ENCODE measurements around the gene MYO1B.

Gene MYO1B

GRCh38 chr2:191245046-191245868 is at the start of gene MYO1B:
MYO1B (plus strand) TSS chr2:191245404; CDS start chr2:191276896, 31,492 bp downstream.
- DNase-seq, result peak; percentile 15

GRCh38 chr2:191197096-191197495 is 48.1 kb upstream of the MYO1B start:
- DNase-seq, result no peak

GRCh38 chr2:191198271-191198670 is 46.9 kb upstream of the MYO1B start:
- DNase-seq, result no peak

- DNase-seq, result no peak
These were observed 45.2 kb upstream of the MYO1B start for GRCh38 chr2:191199929-191200512.

GRCh38 chr2:191200910-191201309 is 44.3 kb upstream of the MYO1B start:
- no peak for DNase-seq

- DNase-seq, result no peak
These were observed 42.9 kb upstream of the MYO1B start for GRCh38 chr2:191202209-191202721.

GRCh38 chr2:191202881-191203397 is 42.3 kb upstream of the MYO1B start:
- no peak for DNase-seq

- DNase-seq, result peak; percentile 52
These were observed 40.8 kb upstream of the MYO1B start for GRCh38 chr2:191204433-191204832.

- no peak for DNase-seq
These were observed 38.4 kb upstream of the MYO1B start for GRCh38 chr2:191206613-191207471.

DNA sequence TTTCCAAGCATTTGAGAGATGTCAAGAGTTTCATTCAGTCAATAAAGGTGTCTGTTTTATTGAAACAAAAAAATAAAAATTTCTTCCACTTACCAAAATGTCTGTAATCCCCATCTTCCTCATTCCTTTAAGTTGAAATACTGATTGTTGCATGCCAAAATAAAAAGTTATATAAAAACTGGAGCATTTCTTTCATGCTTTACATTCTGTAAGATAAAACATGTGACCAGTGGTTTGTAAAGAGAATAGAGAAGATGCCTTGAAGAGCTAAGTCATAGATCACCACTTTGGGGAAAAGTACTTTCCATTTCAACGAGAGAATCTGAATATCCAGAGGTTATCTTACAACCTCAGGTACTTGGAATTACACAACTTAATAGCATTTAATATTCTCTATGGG is 35.9 kb upstream of the MYO1B start:
- no peak for DNase-seq

- no peak for DNase-seq
These were observed 33.1 kb upstream of the MYO1B start for GRCh38 chr2:191212119-191212518.

DNA sequence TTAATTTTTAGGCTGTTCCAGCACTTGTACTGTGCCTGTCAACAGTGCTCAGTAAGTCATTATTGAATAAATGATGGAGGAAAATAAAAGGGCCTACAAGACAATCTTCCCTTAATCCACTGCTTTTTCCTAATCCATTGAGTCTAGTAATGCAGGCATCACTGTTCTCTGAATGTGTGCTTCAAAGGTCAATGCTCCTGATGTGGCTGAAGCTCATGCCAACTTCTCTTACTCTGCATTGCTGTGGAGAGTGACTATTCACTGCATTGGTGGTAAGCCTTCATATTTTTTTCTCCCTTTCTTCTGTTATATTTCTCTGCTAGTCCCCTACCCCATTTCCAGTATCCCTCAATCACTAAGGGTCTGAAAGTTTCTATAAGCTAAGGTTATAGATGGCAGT is 31.9 kb upstream of the MYO1B start:
- DNase-seq, result no peak

DNA sequence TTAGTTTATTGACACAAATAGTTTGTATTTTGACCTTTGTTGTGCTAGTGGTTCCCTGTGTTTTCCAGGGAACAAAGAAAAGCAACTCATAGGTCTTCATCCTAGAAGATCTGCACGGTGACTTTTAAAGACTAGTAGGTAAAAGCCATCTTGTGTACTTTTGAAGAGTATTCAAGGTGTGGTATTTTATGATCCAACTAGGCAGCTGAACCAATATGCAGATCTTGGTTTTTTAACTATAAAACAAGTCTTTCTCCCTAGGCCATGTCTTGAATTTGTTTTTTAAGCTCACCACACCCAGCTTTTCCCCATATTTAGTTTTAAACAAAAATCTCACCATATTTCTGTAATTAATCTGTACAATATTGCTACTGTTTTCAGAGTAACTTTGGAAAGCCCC is 30.0 kb upstream of the MYO1B start:
- DNase-seq, result no peak

DNA sequence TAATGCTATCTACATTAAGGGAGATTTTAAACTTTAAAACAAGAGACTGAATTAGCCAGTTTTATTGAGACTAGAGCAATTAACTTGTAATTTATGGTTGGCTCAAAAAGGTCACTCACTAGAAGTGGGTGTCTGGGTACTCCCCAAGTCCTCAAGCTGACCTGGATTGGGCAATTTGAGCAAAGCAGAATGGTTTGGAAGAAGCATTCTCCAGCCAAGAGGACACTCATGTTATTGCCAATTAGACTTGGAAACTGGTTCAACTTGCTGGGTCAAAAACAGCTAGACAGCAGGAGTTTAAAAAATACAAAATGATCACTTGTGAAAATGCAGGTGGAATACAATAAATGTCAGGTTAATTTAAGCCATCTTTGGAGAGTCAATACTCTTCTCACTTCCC is 29.5 kb upstream of the MYO1B start:
- DNase-seq, result no peak

DNA sequence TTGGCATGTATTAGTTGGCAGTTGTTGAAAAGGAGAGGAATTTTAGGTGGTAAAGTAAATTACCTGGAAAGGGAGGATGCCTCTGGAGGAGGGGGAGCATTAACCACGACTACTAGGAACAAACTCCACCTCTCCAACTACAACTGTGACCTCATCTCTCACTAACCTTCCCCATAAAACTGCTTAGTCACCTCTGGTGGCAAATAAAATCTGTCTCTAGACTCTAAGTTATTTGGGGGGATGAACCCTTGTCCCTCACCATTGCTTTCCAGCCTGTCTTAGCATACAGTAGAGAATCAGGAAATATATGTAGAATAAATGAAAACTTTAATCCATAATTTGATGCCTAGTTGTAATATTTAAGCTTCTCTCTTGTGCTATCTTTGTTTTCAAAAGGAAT is 27.6 kb upstream of the MYO1B start:
- DNase-seq, result peak; percentile 55

DNA sequence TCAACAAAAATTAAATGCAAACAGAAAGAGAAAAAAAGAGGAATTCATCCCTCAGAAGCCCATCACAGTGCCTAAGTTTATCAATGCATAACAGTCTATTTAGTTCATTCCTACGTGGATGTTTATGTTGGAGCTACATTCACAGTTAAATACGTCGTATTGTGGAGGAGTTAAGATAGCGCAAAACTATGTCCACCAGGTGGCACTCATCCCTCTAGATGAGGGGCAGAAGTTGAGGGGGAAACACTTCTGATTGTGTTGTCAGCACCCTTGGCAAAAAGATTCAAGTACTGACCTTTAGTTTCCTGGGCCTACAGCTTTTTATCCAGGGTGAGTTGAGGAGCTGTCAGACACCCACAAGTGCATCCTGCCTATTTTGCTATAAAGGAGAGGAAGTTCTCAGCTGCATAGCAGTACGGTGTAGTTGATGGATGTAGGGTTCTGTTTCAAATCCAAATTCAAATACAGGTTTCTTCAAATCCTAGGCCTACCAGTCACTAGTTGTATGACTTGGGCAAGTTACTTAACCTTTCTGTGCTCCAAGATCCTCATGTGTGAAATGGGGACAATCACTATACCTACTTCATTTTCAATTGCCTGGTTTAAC is 26.8 kb upstream of the MYO1B start:
- peak; percentile 78 for DNase-seq

- peak; percentile 32 for DNase-seq
These were observed 24.5 kb upstream of the MYO1B start for GRCh38 chr2:191220671-191221070.

GRCh38 chr2:191221666-191222065 is 23.5 kb upstream of the MYO1B start:
- no peak for DNase-seq

DNA sequence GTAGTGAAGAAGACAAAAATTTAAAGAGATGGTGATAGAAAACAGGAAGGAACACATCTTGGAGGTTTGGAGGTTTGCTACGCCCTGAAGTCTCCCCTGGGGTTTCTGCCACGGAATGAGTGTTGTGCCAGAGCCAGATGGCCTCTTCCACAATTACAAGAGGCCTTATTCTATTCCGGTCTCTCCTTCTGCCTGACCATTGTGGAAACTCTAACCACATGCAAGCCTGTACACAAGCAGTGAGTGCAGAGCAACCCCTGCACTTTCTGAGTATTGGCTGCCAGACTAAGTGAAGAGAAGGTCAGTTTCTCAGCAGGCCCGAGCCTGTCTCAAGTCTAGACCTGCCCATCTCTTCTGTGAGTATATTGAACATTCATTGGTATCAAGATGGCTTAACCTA is 22.7 kb upstream of the MYO1B start:
- no peak for DNase-seq

DNA sequence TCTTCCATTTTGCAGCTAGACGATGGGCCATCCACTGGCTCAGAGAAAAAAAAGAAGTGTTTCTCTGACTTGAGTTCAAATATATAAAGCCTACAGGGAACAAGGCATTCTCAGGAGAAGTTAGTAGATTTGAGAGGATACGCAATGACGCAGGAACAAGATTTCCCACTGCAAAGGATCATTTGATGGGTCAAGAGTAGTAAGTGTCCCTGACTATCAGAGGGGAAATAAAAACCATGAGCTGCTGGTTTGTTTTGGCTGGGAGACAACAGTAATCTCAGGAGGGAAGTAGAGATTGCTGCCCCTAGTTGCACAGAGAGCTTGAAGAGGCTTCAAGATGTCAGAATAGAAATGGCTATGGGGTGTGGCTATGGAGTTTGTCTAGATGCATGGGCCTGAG is 22.3 kb upstream of the MYO1B start:
- no peak for DNase-seq

DNA sequence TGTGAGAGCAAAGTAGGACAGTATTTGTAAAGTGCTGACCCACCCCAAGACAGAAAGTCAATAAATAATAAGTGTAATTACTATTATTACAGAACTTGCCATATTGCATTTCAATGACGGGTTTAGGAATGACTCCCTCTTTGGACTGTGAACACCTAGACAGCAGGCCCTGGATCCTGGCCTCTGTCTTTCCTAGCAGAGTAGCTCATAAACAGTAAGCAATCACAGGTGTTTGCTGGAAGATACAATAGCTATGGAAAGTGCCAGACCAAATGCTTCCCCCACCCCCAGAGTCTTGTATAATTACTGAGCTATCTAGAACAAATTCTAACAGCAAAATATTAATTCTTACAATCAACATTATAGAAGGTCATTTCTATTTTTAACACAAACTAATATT is 20.1 kb upstream of the MYO1B start:
- no peak for DNase-seq

DNA sequence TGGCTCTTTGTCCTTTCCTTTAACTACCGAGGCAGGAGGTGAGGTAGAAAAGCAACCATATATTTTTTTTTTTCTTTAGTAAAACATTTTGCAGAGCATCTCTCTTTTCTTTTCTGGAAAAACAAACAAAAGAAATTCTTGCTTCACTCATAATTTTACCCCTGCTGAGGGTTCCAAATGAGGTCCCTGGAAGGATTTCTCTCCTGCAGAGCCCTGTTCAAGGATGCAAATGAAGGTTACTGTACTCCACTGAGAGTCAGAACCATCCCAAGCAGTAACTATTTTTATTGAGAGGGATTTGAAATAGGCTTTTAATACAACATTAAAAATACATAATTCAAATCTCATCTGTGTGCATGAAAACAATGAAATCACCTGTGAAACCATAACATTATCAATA is 19.5 kb upstream of the MYO1B start:
- DNase-seq, result no peak

- no peak for DNase-seq
These were observed 19.0 kb upstream of the MYO1B start for GRCh38 chr2:191226196-191226595.

All from OCI-M1 (cell line).